MM.1S (cell line): ENCODE results near the gene LIPG.
"Not testable (repeated sequence)": the region's sequence is repeated elsewhere in the genome, so short reads cannot be mapped to it uniquely, and the experiment has no call there.

Source experiments
- DNase-seq: peaks from one replicate; pipeline ENCODE4 v3.0.0-alpha.2; 2015
- H2AFZ ChIP-seq: fragments of 300-600 bp; sonication (generic); 2 replicates; pipeline ENCODE4 v1.6.0; 2016; ENCODE audit warnings: antibody characterized with exemption, low read length
- H3F3A ChIP-seq: fragments of 300-600 bp; sonication (generic); 2 replicates; pipeline ENCODE4 v1.6.1; 2016; ENCODE audit warnings: mild to moderate bottlenecking, antibody characterized with exemption, low read length, moderate library complexity, mixed read lengths; ENCODE audit not compliant: insufficient read depth
- H3K27ac ChIP-seq: fragments of 300-600 bp; sonication (generic); 2 replicates; pipeline ENCODE4 v1.5.1; 2016; ENCODE audit warnings: mild to moderate bottlenecking, low read length
- H3K27me3 ChIP-seq: fragments of 300-600 bp; sonication (generic); replicated peaks from 2 replicates; pipeline ENCODE4 v1.6.0; 2016; ENCODE audit warnings: low read length; ENCODE audit not compliant: insufficient read depth
- H3K36me3 ChIP-seq: fragments of 300-600 bp; sonication (generic); replicated peaks from 2 replicates; pipeline ENCODE4 v1.6.1; 2016; ENCODE audit warnings: mild to moderate bottlenecking, low read length, mixed read lengths; ENCODE audit not compliant: insufficient read depth
- H3K4me1 ChIP-seq: fragments of 300-600 bp; sonication (generic); 2 replicates; pipeline ENCODE4 v1.6.1; 2016; ENCODE audit warnings: low read length, mixed read lengths
- H3K4me2 ChIP-seq: fragments of 300-600 bp; sonication (generic); 2 replicates; pipeline ENCODE4 v1.6.0; 2016; ENCODE audit warnings: low read depth, low read length
- H3K4me3 ChIP-seq: fragments of 300-600 bp; sonication (generic); 2 replicates; pipeline ENCODE4 v1.5.1; 2016; ENCODE audit warnings: low read length, mixed read lengths
- H3K79me2 ChIP-seq: fragments of 300-600 bp; sonication (generic); 2 replicates; pipeline ENCODE4 v1.6.1; 2016; ENCODE audit warnings: mixed run types, low read length, mixed read lengths
- H3K9ac ChIP-seq: fragments of 300-600 bp; sonication (generic); 2 replicates; pipeline ENCODE4 v1.6.1; 2016; ENCODE audit warnings: low read length, mixed read lengths
- H3K9me2 ChIP-seq: fragments of 300-600 bp; sonication (generic); replicated peaks from 2 replicates; pipeline ENCODE4 v1.6.1; 2016; ENCODE audit warnings: mild to moderate bottlenecking, low read length, mixed read lengths; ENCODE audit not compliant: insufficient read depth
- H3K9me3 ChIP-seq: fragments of 300-600 bp; sonication (generic); replicated peaks from 2 replicates; pipeline ENCODE4 v1.6.1; 2016; ENCODE audit warnings: mild to moderate bottlenecking, low read length, mixed read lengths; ENCODE audit not compliant: insufficient read depth
- H4K20me1 ChIP-seq: fragments of 300-600 bp; sonication (generic); 2 replicates; pipeline ENCODE4 v1.6.1; 2016; ENCODE audit warnings: mild to moderate bottlenecking, low read length, moderate library complexity, mixed read lengths; ENCODE audit not compliant: insufficient read depth
- EZH2 ChIP-seq: fragments of 300-600 bp; sonication (generic); optimal IDR thresholded peaks from 2 replicates; pipeline ENCODE3; 2017; ENCODE audit warnings: low read depth, mild to moderate bottlenecking, antibody characterized with exemption, low read length, mixed read lengths
- EZH2phosphoT487 ChIP-seq: fragments of 300-600 bp; sonication (generic); IDR thresholded peaks from 2 replicates; pipeline ENCODE4 v1.6.1; 2018; ENCODE audit warnings: antibody characterized with exemption, low read length
- TF ChIP-seq, protein P1 (sequence below): fragments of 300-600 bp; sonication (generic); IDR thresholded peaks from 2 replicates; pipeline ENCODE4 v1.5.1; 2016; ENCODE audit warnings: antibody characterized with exemption, low read length, mixed read lengths

LIPG gene

DNA sequence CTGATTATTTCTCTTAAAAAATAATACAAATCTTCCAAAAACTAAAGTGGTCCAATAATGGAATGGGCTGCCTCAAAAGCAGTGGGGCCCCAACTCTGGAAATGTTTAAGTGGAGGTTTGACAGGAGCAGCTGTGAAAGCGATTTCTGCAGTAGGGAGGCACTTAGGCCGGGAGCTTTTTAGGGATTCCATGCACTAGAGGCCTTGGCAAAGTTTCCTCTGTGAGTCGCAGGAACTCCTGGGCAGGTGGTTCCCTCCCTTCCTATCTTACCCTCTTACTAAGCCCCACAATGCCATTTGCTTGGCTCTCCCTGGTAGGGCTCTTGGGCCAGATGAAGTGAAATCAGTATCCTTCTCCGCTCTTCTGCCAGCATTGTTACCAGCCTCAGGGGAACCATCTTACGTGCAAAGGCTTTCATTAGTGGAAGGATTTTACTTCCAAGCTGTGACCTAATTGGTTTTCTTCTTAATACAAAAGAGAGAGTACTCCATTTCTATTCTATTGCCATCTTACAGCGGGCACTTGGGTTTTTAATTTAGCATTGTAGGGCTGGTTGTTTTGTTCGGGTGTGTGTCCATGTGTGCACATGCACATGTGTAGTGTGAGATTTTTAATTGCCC, 40.5 kb upstream of the LIPG start:
- Histone ChIP-seq H3K9me2 (no peaks in the 10 kb centered on the region), H3K4me1 (no peaks in the 10 kb centered on the region), H3K4me3 (no peak overlapping the region), H2AFZ (no peak overlapping the region), H4K20me1 (no peaks in the 10 kb centered on the region), H3F3A (no peaks in the 10 kb centered on the region), H3K79me2 (no peaks in the 10 kb centered on the region), H3K9me3 (no peaks in the 10 kb centered on the region), H3K36me3 (no peaks in the 10 kb centered on the region), H3K4me2 (no peak overlapping the region), H3K27ac (no peak overlapping the region), H3K27me3 (no peaks in the 10 kb centered on the region), H3K9ac (no peak overlapping the region)
- TF ChIP-seq EZH2phosphoT487 = no peak
- no peak for DNase-seq

DNA sequence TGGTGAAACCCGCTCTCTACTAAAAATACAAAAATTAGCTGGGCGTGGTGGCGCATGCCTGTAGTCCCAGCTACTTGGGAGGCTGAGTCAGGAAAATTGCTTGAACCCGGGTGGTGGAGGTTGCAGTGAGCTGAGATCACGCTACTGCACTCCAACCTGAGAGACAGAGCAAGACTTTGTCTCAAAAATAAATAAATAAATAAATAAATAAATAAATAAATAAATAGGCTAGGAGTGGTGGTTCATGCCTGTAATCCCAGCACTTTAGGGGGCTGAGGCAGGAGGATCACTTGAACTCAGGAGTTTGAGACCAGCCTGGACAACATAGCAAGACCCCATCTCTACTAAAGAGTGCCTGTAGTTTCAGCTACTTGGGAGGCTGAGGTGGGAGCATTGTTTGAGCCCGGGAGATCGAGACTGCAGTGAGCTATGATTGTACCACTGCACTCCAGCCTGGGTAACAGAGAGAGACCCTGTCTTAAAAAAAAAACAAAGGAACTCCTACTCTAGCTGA, 38.2 kb upstream of the LIPG start:
- H3K9me2 ChIP-seq, H3K9me3 ChIP-seq, DNase-seq, H3K4me3 ChIP-seq, H4K20me1 ChIP-seq, H3K27me3 ChIP-seq, H3K4me2 ChIP-seq, H3K79me2 ChIP-seq, H3K9ac ChIP-seq, H2AFZ ChIP-seq, H3K4me1 ChIP-seq, H3K36me3 ChIP-seq, H3K27ac ChIP-seq, H3F3A ChIP-seq: not testable (repeated sequence)

DNA sequence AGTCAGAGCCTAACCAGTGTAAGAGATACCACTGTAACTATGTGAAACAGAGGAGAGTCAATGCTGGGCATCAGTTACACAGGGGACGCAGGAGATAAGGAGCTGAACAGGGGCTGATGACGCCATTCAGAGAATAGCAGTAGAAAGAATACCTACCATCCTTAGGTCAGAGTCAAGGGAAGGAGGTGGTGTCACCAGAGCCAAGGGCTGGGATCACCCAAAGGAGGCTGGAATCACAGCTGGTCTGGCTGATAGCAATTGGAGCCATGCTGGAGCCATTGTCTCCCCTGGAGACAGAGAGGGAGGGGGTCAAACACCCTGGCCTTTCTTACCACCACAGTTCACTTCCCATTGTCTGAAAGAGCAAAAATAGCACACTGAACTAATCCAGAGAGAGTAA, 37.5 kb upstream of the LIPG start:
- no peaks in the 10 kb centered on the region for H3K9me3 ChIP-seq
- H3F3A ChIP-seq = no peaks in the 10 kb centered on the region
- H3K27me3 ChIP-seq = no peaks in the 10 kb centered on the region
- H3K9me2 ChIP-seq = no peaks in the 10 kb centered on the region
- H3K4me3 ChIP-seq = no peak overlapping the region
- H3K4me1 ChIP-seq = no peaks in the 10 kb centered on the region
- H3K9ac ChIP-seq = no peak overlapping the region
- H3K4me2 ChIP-seq = no peak overlapping the region
- no peak overlapping the region for H2AFZ ChIP-seq
- no peak for TF ChIP-seq EZH2
- TF ChIP-seq, protein P1, sequence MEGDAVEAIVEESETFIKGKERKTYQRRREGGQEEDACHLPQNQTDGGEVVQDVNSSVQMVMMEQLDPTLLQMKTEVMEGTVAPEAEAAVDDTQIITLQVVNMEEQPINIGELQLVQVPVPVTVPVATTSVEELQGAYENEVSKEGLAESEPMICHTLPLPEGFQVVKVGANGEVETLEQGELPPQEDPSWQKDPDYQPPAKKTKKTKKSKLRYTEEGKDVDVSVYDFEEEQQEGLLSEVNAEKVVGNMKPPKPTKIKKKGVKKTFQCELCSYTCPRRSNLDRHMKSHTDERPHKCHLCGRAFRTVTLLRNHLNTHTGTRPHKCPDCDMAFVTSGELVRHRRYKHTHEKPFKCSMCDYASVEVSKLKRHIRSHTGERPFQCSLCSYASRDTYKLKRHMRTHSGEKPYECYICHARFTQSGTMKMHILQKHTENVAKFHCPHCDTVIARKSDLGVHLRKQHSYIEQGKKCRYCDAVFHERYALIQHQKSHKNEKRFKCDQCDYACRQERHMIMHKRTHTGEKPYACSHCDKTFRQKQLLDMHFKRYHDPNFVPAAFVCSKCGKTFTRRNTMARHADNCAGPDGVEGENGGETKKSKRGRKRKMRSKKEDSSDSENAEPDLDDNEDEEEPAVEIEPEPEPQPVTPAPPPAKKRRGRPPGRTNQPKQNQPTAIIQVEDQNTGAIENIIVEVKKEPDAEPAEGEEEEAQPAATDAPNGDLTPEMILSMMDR = no peak
- no peak for TF ChIP-seq EZH2phosphoT487
- no peaks in the 10 kb centered on the region for H4K20me1 ChIP-seq
- no peaks in the 10 kb centered on the region for H3K36me3 ChIP-seq
- DNase-seq = no peak
- no peak overlapping the region for H3K27ac ChIP-seq
- H3K79me2 ChIP-seq = no peaks in the 10 kb centered on the region

DNA sequence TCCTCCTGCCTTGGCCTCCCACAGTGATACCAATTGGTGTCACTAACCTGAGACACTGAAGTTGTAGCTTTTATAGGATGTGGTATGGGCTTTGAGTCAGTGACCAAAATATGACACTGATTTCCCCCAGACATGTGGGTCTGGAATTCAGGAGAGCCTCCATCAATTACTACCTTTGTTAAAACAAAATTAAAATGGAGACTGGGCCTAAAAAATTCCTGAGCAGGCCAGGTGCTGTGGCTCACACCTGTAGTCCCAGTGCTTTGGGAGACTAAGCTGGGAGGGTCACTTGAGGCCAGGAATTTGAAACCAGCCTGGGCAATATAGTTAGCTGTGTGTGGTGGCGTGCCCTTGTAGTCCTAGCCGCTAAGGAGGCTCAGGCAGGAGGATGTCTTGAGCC, 36.9 kb upstream of the LIPG start:
- H3K27me3 ChIP-seq = no peaks in the 10 kb centered on the region
- DNase-seq = no peak
- no peaks in the 10 kb centered on the region for H3K4me1 ChIP-seq
- TF ChIP-seq EZH2phosphoT487 (no peak), EZH2 (no peak)
- TF ChIP-seq, protein P1 = no peak
- H3K9me2 ChIP-seq = no peaks in the 10 kb centered on the region
- H3K36me3 ChIP-seq = no peaks in the 10 kb centered on the region
- no peak overlapping the region for H3K4me2 ChIP-seq
- H2AFZ ChIP-seq = no peak overlapping the region
- no peak overlapping the region for H3K9ac ChIP-seq
- H3K9me3 ChIP-seq = no peaks in the 10 kb centered on the region
- H3K4me3 ChIP-seq = no peak overlapping the region
- H4K20me1 ChIP-seq = no peaks in the 10 kb centered on the region
- H3K79me2 ChIP-seq = no peaks in the 10 kb centered on the region
- H3F3A ChIP-seq = no peaks in the 10 kb centered on the region
- no peak overlapping the region for H3K27ac ChIP-seq
